HEK293 (cell line): Measurements from ENCODE around the gene DMD.

Source experiments
- CTCF ChIA-PET: fragments of 350-600 bp; formaldehyde crosslinking; extraction: SDS; loops from one replicate; lab custom pipeline; 2021; ENCODE audit warnings: antibody characterized with exemption; lab: Yijun Ruan, JAX
- POLR2A ChIA-PET: fragments of 300-600 bp; formaldehyde crosslinking; extraction: SDS; loops from one replicate; lab custom pipeline; 2020; ENCODE audit warnings: antibody characterized with exemption, inconsistent platforms; lab: Yijun Ruan, JAX
- H3K27ac ChIP-seq: fragments of 200-500 bp; sonication (Bioruptor generic); 2 replicates; pipeline ENCODE4 v1.5.1; 2014; ENCODE audit warnings: low read depth, low read length, control low read depth, inconsistent platforms; ENCODE audit errors: extremely low read depth
- H3K36me3 ChIP-seq, 2 experiments: fragments of 200-500 bp in 1 of 2; sonication (Bioruptor generic) in 1 of 2; 1 replicate in 1 of 2; 2 replicates in 1 of 2; pipeline ENCODE4 v1.5.1; 2014 to 2017; ENCODE audit warnings: inconsistent platforms in 2 of 2, low read length in 2 of 2; ENCODE audit not compliant: control insufficient read depth in 2 of 2, insufficient read depth in 1 of 2
- H3K4me1 ChIP-seq: fragments of 200-500 bp; sonication (Bioruptor generic); 2 replicates; pipeline ENCODE4 v1.5.1; 2014; ENCODE audit warnings: mild to moderate bottlenecking, low read length, inconsistent platforms; ENCODE audit not compliant: control insufficient read depth, insufficient read depth
- H3K4me3 ChIP-seq: 2 replicates; pipeline ENCODE4 v1.5.1; 2011; ENCODE audit warnings: low read depth, mild to moderate bottlenecking, control low read depth, low read length, moderate library complexity
- H3K9me3 ChIP-seq: fragments of 200-500 bp; sonication (Bioruptor generic); 2 replicates; pipeline ENCODE4 v1.5.1; 2014; ENCODE audit warnings: low read depth, low read length, inconsistent platforms; ENCODE audit not compliant: control insufficient read depth, insufficient read depth
- FEZF1 ChIP-seq: fragments of 450-650 bp; formaldehyde crosslinking; IDR thresholded peaks from 2 replicates; pipeline ENCODE4 v1.5.1; 2016; ENCODE audit warnings: missing biosample characterization, missing genetic modification characterization
- GLIS1 ChIP-seq: fragments of 450-650 bp; formaldehyde crosslinking; IDR thresholded peaks from 2 replicates; pipeline ENCODE4 v1.5.1; 2016; ENCODE audit warnings: missing biosample characterization, missing genetic modification characterization
- IKZF3 ChIP-seq: fragments of 450-650 bp; IDR thresholded peaks from 2 replicates; pipeline ENCODE4 v1.5.0; 2018; ENCODE audit warnings: missing biosample characterization, mild to moderate bottlenecking, missing genetic modification characterization, moderate library complexity
- KLF10 ChIP-seq: fragments of 450-650 bp; IDR thresholded peaks from 2 replicates; pipeline ENCODE4 v1.5.1; 2018; ENCODE audit warnings: missing biosample characterization, mild to moderate bottlenecking, missing genetic modification characterization
- MEIS1 ChIP-seq: sonication (generic); formaldehyde crosslinking; IDR thresholded peaks from 2 replicates; pipeline ENCODE4 v1.8.1; 2022; ENCODE audit warnings: missing genetic modification reagents, mild to moderate bottlenecking, borderline replicate concordance
- MZF1 ChIP-seq: fragments of 450-650 bp; formaldehyde crosslinking; IDR thresholded peaks from 2 replicates; pipeline ENCODE4 v1.5.1; 2017; ENCODE audit warnings: missing biosample characterization, missing genetic modification characterization, borderline replicate concordance
- OSR2 ChIP-seq: fragments of 450-650 bp; formaldehyde crosslinking; IDR thresholded peaks from 2 replicates; pipeline ENCODE4 v1.5.1; 2016; ENCODE audit warnings: missing biosample characterization, missing genetic modification characterization
- PATZ1 ChIP-seq: fragments of 450-650 bp; formaldehyde crosslinking; IDR thresholded peaks from 2 replicates; pipeline ENCODE4 v1.5.1; 2016; ENCODE audit warnings: missing biosample characterization, missing genetic modification characterization
- PRDM2 ChIP-seq: fragments of 450-650 bp; formaldehyde crosslinking; IDR thresholded peaks from 2 replicates; pipeline ENCODE4 v1.5.1; 2016; ENCODE audit warnings: missing biosample characterization, missing genetic modification characterization, borderline replicate concordance
- PRDM6 ChIP-seq: fragments of 450-650 bp; formaldehyde crosslinking; IDR thresholded peaks from 2 replicates; pipeline ENCODE4 v1.5.1; 2017; ENCODE audit warnings: missing biosample characterization, missing genetic modification characterization
- SP2 ChIP-seq: fragments of 450-650 bp; formaldehyde crosslinking; IDR thresholded peaks from 2 replicates; pipeline ENCODE4 v1.5.1; 2016; ENCODE audit warnings: missing biosample characterization, missing genetic modification characterization
- WT1 ChIP-seq: fragments of 450-650 bp; formaldehyde crosslinking; IDR thresholded peaks from 2 replicates; pipeline ENCODE4 v1.5.1; 2016; ENCODE audit warnings: missing biosample characterization, missing genetic modification characterization
- ZBTB17 ChIP-seq: fragments of 450-650 bp; formaldehyde crosslinking; IDR thresholded peaks from 2 replicates; pipeline ENCODE4 v1.5.1; 2016; ENCODE audit warnings: missing biosample characterization, missing genetic modification characterization
- ZBTB48 ChIP-seq: fragments of 450-650 bp; formaldehyde crosslinking; IDR thresholded peaks from 2 replicates; pipeline ENCODE4 v1.5.1; 2016; ENCODE audit warnings: missing biosample characterization, missing genetic modification characterization
- ZBTB49 ChIP-seq: fragments of 450-650 bp; formaldehyde crosslinking; IDR thresholded peaks from 2 replicates; pipeline ENCODE4 v1.5.1; 2016; ENCODE audit warnings: missing biosample characterization, missing genetic modification characterization, low read depth
- ZEB2 ChIP-seq: fragments of 450-650 bp; formaldehyde crosslinking; IDR thresholded peaks from 2 replicates; pipeline ENCODE4 v1.5.1; 2016; ENCODE audit warnings: missing biosample characterization, missing genetic modification characterization
- ZFP69B ChIP-seq: fragments of 450-650 bp; formaldehyde crosslinking; IDR thresholded peaks from 2 replicates; pipeline ENCODE4 v1.5.1; 2016; ENCODE audit warnings: missing biosample characterization, missing genetic modification characterization
- ZNF24 ChIP-seq: fragments of 450-650 bp; formaldehyde crosslinking; IDR thresholded peaks from 2 replicates; pipeline ENCODE4 v1.5.1; 2016; ENCODE audit warnings: missing biosample characterization, missing genetic modification characterization
- ZNF37A ChIP-seq: fragments of 450-650 bp; IDR thresholded peaks from 2 replicates; pipeline ENCODE4 v1.5.1; 2018; ENCODE audit warnings: missing biosample characterization, missing genetic modification characterization
- ZNF558 ChIP-seq: fragments of 450-650 bp; formaldehyde crosslinking; IDR thresholded peaks from 2 replicates; pipeline ENCODE4 v1.5.1; 2016; ENCODE audit warnings: missing biosample characterization, missing genetic modification characterization
- ZNF571 ChIP-seq: fragments of 450-650 bp; formaldehyde crosslinking; IDR thresholded peaks from 2 replicates; pipeline ENCODE4 v1.5.0; 2017; ENCODE audit warnings: missing biosample characterization, missing genetic modification characterization
- ZNF623 ChIP-seq: fragments of 450-650 bp; formaldehyde crosslinking; IDR thresholded peaks from 2 replicates; pipeline ENCODE4 v1.5.1; 2016; ENCODE audit warnings: missing biosample characterization, missing genetic modification characterization
- ZNF777 ChIP-seq: fragments of 450-650 bp; formaldehyde crosslinking; IDR thresholded peaks from 2 replicates; pipeline ENCODE4 v1.5.1; 2017; ENCODE audit warnings: missing biosample characterization, missing genetic modification characterization, borderline replicate concordance
- ZSCAN23 ChIP-seq: fragments of 450-650 bp; formaldehyde crosslinking; IDR thresholded peaks from 2 replicates; pipeline ENCODE4 v1.5.1; 2016; ENCODE audit warnings: missing biosample characterization, missing genetic modification characterization
- ZSCAN4 ChIP-seq: fragments of 450-650 bp; formaldehyde crosslinking; IDR thresholded peaks from 2 replicates; pipeline ENCODE4 v1.5.1; 2017; ENCODE audit warnings: missing biosample characterization, missing genetic modification characterization

Gene DMD

GRCh38 chrX:33132569-33132968 is 78.8 kb downstream of the DMD start (continued):
- no peak for TF ChIP-seq PATZ1 (tag by site-specific recombination)
- TF ChIP-seq GLIS1 (tag by site-specific recombination), result no peak
- TF ChIP-seq SP2 (tag by site-specific recombination), result no peak
- TF ChIP-seq WT1 (tag by site-specific recombination), result peak; percentile 48; the same call in 1 of the 2 replicates
- peak; percentile 58; the same call in 1 of the 2 replicates for TF ChIP-seq OSR2 (tag by site-specific recombination)
- TF ChIP-seq MEIS1 (CRISPR knock-in tag), result no peak
- 0 out of 2 replicates have a peak, but pooled peaks have one; percentile 33 for TF ChIP-seq MZF1
- TF ChIP-seq ZNF571, result no peak
- no peak for TF ChIP-seq ZNF777 (tag by site-specific recombination)
- TF ChIP-seq KLF10 (tag by site-specific recombination), result no peak
- peak; percentile 26; the same call in 1 of the 2 replicates for TF ChIP-seq FEZF1 (tag by site-specific recombination)
- no peak for TF ChIP-seq ZFP69B (tag by site-specific recombination)
- TF ChIP-seq ZSCAN4 (tag by site-specific recombination), result no peak
- TF ChIP-seq ZNF24 (tag by site-specific recombination), result no peak
- no peak for TF ChIP-seq ZNF623 (tag by site-specific recombination)
- peak; percentile 64 for TF ChIP-seq PRDM6 (tag by site-specific recombination)
- TF ChIP-seq ZNF558 (tag by site-specific recombination), result no peak
- TF ChIP-seq ZBTB17 (tag by site-specific recombination), result no peak
- 0 out of 2 replicates have a peak, but pooled peaks have one; percentile 16 for TF ChIP-seq IKZF3 (tag by site-specific recombination)
- TF ChIP-seq ZEB2 (tag by site-specific recombination), result no peak
- no peak for TF ChIP-seq ZNF37A (tag by site-specific recombination)

- H3K4me3 ChIP-seq, result no peak overlapping the region
- no peak overlapping the region for H3K27ac ChIP-seq
- ChIA-PET POLR2A (no interaction called here), CTCF (no interaction called here)
- H3K9me3 ChIP-seq, result no peaks in the 10 kb centered on the region
- H3K4me1 ChIP-seq, result no peaks in the 10 kb centered on the region
- H3K36me3 ChIP-seq, result no peaks in the 10 kb centered on the region
- TF ChIP-seq ZBTB48 (tag by site-specific recombination), result no peak
- TF ChIP-seq ZSCAN23 (tag by site-specific recombination), result no peak
- no peak for TF ChIP-seq PRDM2
- TF ChIP-seq ZBTB49 (tag by site-specific recombination), result no peak
Observed at GRCh38 chrX:33129607-33130006, 81.7 kb downstream of the DMD start.
